ENCODE data around the gene RNASET2. TPM values are rescaled to one million over a fixed set of nuclear protein-coding genes. Genes with fewer than 3 reads are reported as not detected.

The RNASET2 gene
- total and polyA plus RNA-seq, 2 of the 13 experiments (the other 11 are each of a cell fraction or from before 2014, with no cell fraction given) = 44.6 to 597 TPM

DNA sequence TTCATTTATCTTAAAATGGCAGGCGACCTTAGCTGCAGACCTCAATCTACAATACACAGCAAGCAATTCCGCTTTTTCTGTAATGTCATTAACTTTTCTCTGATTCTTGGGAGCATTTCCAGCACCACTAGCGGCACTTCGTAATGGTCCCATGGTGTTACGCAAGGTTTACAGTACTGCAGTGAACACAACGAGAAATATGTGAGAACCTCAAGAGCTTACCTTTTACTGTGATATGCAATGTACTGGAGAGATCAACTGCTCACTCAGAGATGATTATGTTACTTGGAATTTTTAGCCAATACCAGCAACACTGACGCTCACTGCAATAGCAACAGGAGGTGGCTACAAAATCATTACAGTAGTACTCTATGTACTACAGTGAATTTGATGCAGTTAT, 40.1 kb upstream of the RNASET2 start (continued):
- TF ChIP-seq, protein P1, sequence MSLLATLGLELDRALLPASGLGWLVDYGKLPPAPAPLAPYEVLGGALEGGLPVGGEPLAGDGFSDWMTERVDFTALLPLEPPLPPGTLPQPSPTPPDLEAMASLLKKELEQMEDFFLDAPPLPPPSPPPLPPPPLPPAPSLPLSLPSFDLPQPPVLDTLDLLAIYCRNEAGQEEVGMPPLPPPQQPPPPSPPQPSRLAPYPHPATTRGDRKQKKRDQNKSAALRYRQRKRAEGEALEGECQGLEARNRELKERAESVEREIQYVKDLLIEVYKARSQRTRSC (CRISPR knock-in tag; IDR thresholded peaks at IDR 0.05; ENCODE audit: low read depth) = no peak
- TF ChIP-seq, protein P2, sequence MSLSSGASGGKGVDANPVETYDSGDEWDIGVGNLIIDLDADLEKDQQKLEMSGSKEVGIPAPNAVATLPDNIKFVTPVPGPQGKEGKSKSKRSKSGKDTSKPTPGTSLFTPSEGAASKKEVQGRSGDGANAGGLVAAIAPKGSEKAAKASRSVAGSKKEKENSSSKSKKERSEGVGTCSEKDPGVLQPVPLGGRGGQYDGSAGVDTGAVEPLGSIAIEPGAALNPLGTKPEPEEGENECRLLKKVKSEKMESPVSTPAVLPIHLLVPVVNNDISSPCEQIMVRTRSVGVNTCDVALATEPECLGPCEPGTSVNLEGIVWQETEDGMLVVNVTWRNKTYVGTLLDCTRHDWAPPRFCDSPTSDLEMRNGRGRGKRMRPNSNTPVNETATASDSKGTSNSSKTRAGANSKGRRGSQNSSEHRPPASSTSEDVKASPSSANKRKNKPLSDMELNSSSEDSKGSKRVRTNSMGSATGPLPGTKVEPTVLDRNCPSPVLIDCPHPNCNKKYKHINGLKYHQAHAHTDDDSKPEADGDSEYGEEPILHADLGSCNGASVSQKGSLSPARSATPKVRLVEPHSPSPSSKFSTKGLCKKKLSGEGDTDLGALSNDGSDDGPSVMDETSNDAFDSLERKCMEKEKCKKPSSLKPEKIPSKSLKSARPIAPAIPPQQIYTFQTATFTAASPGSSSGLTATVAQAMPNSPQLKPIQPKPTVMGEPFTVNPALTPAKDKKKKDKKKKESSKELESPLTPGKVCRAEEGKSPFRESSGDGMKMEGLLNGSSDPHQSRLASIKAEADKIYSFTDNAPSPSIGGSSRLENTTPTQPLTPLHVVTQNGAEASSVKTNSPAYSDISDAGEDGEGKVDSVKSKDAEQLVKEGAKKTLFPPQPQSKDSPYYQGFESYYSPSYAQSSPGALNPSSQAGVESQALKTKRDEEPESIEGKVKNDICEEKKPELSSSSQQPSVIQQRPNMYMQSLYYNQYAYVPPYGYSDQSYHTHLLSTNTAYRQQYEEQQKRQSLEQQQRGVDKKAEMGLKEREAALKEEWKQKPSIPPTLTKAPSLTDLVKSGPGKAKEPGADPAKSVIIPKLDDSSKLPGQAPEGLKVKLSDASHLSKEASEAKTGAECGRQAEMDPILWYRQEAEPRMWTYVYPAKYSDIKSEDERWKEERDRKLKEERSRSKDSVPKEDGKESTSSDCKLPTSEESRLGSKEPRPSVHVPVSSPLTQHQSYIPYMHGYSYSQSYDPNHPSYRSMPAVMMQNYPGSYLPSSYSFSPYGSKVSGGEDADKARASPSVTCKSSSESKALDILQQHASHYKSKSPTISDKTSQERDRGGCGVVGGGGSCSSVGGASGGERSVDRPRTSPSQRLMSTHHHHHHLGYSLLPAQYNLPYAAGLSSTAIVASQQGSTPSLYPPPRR (CRISPR knock-in tag; IDR thresholded peaks at IDR 0.05; ENCODE audit: borderline replicate concordance) = no peak
- TF ChIP-seq TEAD3 (CRISPR knock-in tag; optimal IDR thresholded peaks at IDR 0.05; ENCODE audit: borderline replicate concordance) (peak; percentile 60), ZNF841 (CRISPR knock-in tag; IDR thresholded peaks at IDR 0.05; ENCODE audit: borderline replicate concordance) (no peak), KLF16 (CRISPR knock-in tag; IDR thresholded peaks at IDR 0.05) (no peak), FOXC1 (CRISPR knock-in tag; IDR thresholded peaks at IDR 0.05; ENCODE audit: borderline replicate concordance) (no peak), ZNF879 (CRISPR knock-in tag; IDR thresholded peaks at IDR 0.05) (no peak), ELF1 (CRISPR knock-in tag; IDR thresholded peaks at IDR 0.05) (no peak), KLF12 (CRISPR knock-in tag; IDR thresholded peaks at IDR 0.05; ENCODE audit: borderline replicate concordance) (no peak), ATF7-NPFF (CRISPR knock-in tag; IDR thresholded peaks at IDR 0.05; ENCODE audit: low read depth) (no peak), SALL1 (CRISPR knock-in tag; IDR thresholded peaks at IDR 0.05) (no peak), KMT2A (CRISPR knock-in tag; IDR thresholded peaks at IDR 0.05) (no peak)
- TF ChIP-seq, protein P3, sequence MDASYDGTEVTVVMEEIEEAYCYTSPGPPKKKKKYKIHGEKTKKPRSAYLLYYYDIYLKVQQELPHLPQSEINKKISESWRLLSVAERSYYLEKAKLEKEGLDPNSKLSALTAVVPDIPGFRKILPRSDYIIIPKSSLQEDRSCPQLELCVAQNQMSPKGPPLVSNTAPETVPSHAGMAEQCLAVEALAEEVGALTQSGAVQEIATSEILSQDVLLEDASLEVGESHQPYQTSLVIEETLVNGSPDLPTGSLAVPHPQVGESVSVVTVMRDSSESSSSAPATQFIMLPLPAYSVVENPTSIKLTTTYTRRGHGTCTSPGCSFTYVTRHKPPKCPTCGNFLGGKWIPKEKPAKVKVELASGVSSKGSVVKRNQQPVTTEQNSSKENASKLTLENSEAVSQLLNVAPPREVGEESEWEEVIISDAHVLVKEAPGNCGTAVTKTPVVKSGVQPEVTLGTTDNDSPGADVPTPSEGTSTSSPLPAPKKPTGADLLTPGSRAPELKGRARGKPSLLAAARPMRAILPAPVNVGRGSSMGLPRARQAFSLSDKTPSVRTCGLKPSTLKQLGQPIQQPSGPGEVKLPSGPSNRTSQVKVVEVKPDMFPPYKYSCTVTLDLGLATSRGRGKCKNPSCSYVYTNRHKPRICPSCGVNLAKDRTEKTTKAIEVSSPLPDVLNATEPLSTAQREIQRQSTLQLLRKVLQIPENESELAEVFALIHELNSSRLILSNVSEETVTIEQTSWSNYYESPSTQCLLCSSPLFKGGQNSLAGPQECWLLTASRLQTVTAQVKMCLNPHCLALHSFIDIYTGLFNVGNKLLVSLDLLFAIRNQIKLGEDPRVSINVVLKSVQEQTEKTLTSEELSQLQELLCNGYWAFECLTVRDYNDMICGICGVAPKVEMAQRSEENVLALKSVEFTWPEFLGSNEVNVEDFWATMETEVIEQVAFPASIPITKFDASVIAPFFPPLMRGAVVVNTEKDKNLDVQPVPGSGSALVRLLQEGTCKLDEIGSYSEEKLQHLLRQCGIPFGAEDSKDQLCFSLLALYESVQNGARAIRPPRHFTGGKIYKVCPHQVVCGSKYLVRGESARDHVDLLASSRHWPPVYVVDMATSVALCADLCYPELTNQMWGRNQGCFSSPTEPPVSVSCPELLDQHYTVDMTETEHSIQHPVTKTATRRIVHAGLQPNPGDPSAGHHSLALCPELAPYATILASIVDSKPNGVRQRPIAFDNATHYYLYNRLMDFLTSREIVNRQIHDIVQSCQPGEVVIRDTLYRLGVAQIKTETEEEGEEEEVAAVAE (CRISPR knock-in tag; IDR thresholded peaks at IDR 0.05; ENCODE audit: borderline replicate concordance) = no peak
- TF ChIP-seq, protein P4, sequence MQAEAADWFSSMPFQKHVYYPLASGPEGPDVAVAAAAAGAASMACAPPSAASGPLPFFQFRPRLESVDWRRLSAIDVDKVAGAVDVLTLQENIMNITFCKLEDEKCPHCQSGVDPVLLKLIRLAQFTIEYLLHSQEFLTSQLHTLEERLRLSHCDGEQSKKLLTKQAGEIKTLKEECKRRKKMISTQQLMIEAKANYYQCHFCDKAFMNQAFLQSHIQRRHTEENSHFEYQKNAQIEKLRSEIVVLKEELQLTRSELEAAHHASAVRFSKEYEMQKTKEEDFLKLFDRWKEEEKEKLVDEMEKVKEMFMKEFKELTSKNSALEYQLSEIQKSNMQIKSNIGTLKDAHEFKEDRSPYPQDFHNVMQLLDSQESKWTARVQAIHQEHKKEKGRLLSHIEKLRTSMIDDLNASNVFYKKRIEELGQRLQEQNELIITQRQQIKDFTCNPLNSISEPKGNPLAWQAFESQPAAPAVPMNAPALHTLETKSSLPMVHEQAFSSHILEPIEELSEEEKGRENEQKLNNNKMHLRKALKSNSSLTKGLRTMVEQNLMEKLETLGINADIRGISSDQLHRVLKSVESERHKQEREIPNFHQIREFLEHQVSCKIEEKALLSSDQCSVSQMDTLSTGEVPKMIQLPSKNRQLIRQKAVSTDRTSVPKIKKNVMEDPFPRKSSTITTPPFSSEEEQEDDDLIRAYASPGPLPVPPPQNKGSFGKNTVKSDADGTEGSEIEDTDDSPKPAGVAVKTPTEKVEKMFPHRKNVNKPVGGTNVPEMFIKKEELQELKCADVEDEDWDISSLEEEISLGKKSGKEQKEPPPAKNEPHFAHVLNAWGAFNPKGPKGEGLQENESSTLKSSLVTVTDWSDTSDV (CRISPR knock-in tag; IDR thresholded peaks at IDR 0.05) = no peak

Data from HepG2 (cell line).